ENCODE measurements around the gene ID1. TPM values are rescaled to one million over a fixed set of nuclear protein-coding genes. Genes with fewer than 3 reads are reported as not detected.
A peak's percentile ranks its signal among the peaks of the same experiment; 100 is the strongest.

Gene ID1
- total and polyA plus RNA-seq, 2 of the 13 experiments (the other 11 are each of a cell fraction or from before 2014, with no cell fraction given), result 320 to 419 TPM

DNA sequence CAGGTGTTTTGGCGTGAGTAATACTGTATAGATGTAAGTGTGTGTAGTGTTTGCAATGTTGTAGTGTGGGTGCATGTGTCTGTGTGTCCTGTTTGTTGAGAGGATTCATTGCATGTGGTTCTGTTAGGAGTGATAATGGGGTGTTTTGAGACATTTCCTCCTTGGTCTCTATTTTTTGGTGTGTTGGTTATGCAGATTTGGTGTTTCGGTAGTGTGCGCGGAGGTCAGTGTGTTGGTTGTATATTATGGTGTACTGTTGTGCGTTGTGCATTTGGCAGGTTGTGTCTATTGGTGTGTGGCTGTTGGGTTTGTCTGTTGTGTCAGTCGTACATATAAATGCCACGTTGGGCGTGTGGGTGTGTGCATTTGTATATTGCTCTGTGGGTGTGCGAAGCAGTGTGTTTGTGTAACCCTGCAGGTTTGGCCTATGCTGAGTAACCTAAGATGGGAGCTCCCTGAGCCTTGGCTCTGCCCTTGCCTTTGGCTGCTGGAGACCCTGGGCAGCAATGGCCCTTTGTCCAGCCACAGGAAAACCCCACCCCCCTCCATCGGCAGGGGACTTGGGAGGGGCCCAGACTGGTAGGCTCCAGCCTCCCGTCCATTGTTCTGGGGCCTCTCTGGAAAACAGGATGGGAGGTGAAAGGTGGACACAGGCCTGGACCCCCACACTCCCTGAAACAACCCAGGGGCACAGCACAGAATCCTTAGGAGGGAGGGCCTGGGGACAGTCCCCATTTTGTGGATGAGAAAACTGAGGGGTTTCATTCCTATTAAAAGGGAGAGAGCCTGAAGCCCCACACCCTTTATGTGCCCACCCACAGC lies 10.3 kb upstream of the ID1 start (continued):
- peak; percentile 80 for TF ChIP-seq FOXP4 (CRISPR knock-in tag; IDR thresholded peaks at IDR 0.05)
- TF ChIP-seq TGIF2 (CRISPR knock-in tag; IDR thresholded peaks at IDR 0.05), result peak; percentile 48; the same call in 1 of the 2 replicates
- no peak for TF ChIP-seq THRA (CRISPR knock-in tag; IDR thresholded peaks at IDR 0.05; ENCODE audit: borderline replicate concordance)
- no peak for TF ChIP-seq ZFP36L2 (CRISPR knock-in tag; IDR thresholded peaks at IDR 0.05)
- TF ChIP-seq, protein P1, sequence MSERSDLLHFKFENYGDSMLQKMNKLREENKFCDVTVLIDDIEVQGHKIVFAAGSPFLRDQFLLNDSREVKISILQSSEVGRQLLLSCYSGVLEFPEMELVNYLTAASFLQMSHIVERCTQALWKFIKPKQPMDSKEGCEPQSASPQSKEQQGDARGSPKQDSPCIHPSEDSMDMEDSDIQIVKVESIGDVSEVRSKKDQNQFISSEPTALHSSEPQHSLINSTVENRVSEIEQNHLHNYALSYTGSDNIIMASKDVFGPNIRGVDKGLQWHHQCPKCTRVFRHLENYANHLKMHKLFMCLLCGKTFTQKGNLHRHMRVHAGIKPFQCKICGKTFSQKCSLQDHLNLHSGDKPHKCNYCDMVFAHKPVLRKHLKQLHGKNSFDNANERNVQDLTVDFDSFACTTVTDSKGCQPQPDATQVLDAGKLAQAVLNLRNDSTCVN (CRISPR knock-in tag; IDR thresholded peaks at IDR 0.05; ENCODE audit: borderline replicate concordance), result 0 out of 2 replicates have a peak, but pooled peaks have one; percentile 46
- peak; percentile 56 for TF ChIP-seq CREM (IDR thresholded peaks at IDR 0.05)
- TF ChIP-seq CREM (CRISPR knock-in tag; IDR thresholded peaks at IDR 0.05), result no peak
- no peak for TF ChIP-seq NFE2 (CRISPR knock-in tag; IDR thresholded peaks at IDR 0.05)
- TF ChIP-seq, protein P2, sequence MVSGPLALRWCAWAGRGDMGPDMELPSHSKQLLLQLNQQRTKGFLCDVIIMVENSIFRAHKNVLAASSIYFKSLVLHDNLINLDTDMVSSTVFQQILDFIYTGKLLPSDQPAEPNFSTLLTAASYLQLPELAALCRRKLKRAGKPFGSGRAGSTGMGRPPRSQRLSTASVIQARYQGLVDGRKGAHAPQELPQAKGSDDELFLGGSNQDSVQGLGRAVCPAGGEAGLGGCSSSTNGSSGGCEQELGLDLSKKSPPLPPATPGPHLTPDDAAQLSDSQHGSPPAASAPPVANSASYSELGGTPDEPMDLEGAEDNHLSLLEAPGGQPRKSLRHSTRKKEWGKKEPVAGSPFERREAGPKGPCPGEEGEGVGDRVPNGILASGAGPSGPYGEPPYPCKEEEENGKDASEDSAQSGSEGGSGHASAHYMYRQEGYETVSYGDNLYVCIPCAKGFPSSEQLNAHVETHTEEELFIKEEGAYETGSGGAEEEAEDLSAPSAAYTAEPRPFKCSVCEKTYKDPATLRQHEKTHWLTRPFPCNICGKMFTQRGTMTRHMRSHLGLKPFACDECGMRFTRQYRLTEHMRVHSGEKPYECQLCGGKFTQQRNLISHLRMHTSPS (CRISPR knock-in tag; IDR thresholded peaks at IDR 0.05; ENCODE audit: low read depth), result peak; percentile 85
- TF ChIP-seq STAG1 (CRISPR knock-in tag; IDR thresholded peaks at IDR 0.05), result peak; percentile 16; the same call in 1 of the 2 replicates
- TF ChIP-seq ISL2 (CRISPR knock-in tag; IDR thresholded peaks at IDR 0.05), result no peak
- TF ChIP-seq MYC (CRISPR knock-in tag; IDR thresholded peaks at IDR 0.05; ENCODE audit: borderline replicate concordance), result peak; percentile 63
- TF ChIP-seq CBX5 (CRISPR knock-in tag; IDR thresholded peaks at IDR 0.05; ENCODE audit: borderline replicate concordance), result peak; percentile 59; the same call in 1 of the 2 replicates
- TF ChIP-seq, protein P3, sequence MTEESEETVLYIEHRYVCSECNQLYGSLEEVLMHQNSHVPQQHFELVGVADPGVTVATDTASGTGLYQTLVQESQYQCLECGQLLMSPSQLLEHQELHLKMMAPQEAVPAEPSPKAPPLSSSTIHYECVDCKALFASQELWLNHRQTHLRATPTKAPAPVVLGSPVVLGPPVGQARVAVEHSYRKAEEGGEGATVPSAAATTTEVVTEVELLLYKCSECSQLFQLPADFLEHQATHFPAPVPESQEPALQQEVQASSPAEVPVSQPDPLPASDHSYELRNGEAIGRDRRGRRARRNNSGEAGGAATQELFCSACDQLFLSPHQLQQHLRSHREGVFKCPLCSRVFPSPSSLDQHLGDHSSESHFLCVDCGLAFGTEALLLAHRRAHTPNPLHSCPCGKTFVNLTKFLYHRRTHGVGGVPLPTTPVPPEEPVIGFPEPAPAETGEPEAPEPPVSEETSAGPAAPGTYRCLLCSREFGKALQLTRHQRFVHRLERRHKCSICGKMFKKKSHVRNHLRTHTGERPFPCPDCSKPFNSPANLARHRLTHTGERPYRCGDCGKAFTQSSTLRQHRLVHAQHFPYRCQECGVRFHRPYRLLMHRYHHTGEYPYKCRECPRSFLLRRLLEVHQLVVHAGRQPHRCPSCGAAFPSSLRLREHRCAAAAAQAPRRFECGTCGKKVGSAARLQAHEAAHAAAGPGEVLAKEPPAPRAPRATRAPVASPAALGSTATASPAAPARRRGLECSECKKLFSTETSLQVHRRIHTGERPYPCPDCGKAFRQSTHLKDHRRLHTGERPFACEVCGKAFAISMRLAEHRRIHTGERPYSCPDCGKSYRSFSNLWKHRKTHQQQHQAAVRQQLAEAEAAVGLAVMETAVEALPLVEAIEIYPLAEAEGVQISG (CRISPR knock-in tag; IDR thresholded peaks at IDR 0.05), result peak; percentile 67; the same call in 1 of the 2 replicates
- TF ChIP-seq, protein P4, sequence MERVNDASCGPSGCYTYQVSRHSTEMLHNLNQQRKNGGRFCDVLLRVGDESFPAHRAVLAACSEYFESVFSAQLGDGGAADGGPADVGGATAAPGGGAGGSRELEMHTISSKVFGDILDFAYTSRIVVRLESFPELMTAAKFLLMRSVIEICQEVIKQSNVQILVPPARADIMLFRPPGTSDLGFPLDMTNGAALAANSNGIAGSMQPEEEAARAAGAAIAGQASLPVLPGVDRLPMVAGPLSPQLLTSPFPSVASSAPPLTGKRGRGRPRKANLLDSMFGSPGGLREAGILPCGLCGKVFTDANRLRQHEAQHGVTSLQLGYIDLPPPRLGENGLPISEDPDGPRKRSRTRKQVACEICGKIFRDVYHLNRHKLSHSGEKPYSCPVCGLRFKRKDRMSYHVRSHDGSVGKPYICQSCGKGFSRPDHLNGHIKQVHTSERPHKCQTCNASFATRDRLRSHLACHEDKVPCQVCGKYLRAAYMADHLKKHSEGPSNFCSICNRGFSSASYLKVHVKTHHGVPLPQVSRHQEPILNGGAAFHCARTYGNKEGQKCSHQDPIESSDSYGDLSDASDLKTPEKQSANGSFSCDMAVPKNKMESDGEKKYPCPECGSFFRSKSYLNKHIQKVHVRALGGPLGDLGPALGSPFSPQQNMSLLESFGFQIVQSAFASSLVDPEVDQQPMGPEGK (CRISPR knock-in tag; IDR thresholded peaks at IDR 0.05), result peak; percentile 98

All from HepG2 (cell line).